GM21526 (cell line): ENCODE measurements around the gene CYP1A1.
"Not testable (repeated sequence)": the region's sequence is repeated elsewhere in the genome, so short reads cannot be mapped to it uniquely, and the experiment has no call there.

Source experiments
- ATAC-seq: cut with Tn5 transposase; IDR thresholded peaks from one replicate; pipeline ENCODE4 v1.9.1; 2021; ENCODE audit warnings: moderate library complexity; ENCODE audit not compliant: unreplicated experiment, low FRiP score

The CYP1A1 gene

DNA sequence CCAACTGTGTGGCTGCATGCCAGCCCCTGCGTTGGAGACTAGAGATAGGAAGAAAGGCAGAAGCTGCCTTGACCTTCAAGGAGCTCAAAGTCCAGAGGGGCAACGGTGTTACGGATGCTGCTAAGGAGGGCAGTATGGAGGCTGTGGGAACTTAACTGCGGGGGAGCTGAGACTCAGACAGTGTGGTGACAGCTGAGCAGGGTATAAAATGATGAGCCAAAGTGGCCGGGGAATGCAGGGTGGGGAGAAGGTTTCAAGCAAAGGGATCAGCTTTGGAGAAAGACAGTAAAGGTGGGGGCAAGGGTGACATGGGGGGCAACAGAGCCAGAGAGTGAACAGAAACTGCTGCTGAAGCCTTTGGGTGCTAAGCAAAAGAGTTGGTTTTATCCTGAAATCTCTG lies 17.1 kb upstream of the CYP1A1 start:
- ATAC-seq = no peak

- ATAC-seq = not testable (repeated sequence)
These were observed 12.9 kb upstream of the CYP1A1 start for GRCh38 chr15:74738239-74738638.

GRCh38 chr15:74735305-74735704 lies 10.0 kb upstream of the CYP1A1 start:
- no peak for ATAC-seq

DNA sequence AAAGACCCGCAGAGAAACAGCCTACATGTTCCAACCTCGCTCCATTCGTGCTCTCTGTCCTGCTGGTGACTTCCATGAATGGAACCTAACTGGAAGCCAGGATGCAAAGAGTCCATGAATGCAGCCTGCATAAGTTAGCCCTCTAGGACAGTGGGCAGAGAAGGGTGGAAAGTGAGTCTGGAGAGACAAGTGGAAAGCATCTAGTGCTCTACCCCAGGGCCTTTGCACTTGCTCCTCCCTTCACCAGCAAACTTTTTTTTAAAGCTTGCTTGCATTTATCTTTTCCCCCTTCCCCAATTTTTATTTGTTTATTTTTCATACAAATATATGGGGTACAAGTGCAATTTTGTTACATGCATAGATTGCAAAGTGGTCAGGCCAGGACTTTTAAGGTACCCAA lies 7.9 kb upstream of the CYP1A1 start:
- no peak for ATAC-seq

DNA sequence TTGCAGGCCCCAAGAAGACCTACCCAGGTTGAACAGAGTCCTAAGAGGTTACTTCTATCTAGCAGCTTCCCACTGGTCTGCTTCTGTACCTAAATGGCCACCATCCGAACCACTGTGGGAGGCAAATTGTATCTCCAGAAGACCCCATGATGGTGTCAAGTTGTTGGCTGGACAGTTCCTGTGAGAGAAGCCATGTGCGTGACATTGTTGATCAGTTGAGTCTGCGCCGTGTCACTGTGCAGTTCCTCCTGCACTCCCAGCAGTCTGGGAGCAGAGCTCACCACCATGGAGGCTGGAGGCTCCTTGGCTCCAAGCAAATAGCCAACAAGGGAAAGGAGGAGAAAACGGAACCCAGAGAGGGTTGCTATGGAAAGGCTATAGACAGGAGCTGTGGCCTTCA lies 7.5 kb upstream of the CYP1A1 start:
- ATAC-seq = no peak

GRCh38 chr15:74730619-74731316 lies 5.4 kb upstream of the CYP1A1 start:
- no peak for ATAC-seq

DNA sequence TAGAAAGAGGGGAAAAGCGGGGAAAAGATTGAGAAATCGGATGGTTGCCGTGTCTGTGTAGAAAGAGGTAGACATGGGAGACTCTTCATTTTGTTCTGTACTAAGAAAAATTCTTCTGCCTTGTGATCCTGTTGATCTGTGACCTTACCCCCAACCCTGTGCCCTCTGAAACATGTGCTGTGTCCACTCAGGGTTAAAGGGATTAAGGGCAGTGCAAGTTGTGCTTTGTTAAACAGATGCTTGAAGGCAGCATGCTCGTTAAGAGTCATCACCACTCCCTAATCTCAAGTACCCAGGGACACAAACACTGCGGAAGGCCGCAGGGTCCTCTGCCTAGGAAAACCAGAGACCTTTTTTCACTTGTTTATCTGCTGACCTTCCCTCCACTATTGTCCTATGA lies 4.0 kb upstream of the CYP1A1 start:
- not testable (repeated sequence) for ATAC-seq

DNA sequence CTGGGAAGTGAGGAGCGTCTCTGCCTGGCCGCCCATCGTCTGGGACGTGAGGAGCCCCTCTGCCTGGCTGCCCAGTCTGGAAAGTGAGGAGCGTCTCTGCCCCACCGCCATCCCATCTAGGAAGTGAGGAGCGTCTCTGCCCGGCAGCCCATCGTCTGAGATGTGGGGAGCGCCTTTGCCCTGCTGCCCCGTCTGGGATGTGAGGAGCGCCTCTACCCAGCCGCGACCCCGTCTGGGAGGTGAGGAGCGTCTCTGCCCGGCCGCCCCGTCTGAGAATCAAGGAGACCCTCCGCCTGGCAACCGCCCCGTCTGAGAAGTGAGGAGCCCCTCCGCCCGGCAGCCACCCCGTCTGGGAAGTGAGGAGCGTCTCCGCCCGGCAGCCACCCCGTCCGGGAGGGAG lies 3.4 kb upstream of the CYP1A1 start:
- not testable (repeated sequence) for ATAC-seq

DNA sequence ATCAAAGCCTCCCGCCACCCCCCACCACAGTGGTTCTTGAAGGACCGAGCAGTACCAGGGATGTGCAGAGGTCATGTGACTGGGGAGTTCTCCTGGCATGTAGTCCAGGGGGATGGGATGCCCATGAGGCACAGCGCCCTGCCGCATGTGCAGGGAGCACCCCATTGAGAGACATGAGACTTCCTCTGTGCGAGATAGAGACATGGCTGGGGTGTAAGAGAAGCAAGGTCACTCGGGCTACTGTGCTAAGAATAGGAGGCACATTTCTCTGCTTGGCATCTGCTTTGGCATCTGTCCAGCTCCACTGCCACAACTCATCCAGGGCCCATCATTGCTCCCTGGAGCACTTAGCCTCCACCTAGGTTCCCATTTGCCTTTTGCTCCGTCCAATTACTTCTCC lies 2.4 kb upstream of the CYP1A1 start:
- no peak for ATAC-seq

GRCh38 chr15:74726774-74727164 lies 1.4 kb upstream of the CYP1A1 start:
- ATAC-seq = no peak

DNA sequence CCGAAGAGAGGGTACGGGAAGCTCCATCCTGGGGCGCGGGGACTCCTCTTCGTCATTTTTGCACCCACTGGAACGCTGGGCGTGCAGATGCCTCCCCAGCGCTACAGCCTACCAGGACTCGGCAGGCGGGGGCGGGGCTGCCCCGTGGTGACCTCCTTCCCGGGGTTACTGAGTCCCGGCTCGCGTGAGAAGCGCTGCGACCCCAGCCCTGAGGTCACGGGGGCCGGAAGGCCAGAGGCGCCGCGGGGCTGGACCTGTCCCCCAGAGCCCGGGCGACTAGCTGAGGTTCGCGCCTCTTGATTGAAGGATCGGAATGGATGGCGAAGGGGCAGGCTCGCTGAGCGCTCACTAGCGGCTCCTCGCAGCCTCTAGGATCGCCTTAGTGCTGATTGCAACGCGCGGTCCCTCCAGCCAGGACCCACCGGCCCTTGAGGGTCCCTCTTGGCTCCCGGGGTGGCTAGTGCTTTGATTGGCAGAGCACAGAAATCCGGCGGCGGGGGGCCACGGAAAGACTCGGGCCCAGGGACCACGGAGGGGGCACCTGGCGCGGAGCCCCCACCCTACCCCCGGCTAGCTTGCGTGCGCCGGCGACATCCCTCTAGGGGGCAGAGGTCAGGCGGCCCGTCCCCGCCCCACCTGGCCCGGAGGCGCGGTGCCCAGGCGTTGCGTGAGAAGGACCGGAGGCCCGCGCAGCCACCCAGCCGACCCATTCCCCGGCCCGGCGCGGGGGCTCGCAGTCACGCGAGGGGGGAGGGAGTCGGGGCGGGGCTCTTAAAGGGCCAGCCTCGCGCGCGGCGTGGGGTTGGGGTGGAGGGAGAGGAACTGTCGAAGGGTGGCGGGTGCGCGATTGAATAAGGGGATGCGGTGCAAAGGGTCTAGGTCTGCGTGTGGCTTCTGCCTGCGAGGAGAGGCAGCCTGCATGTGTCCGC lies 781 bp upstream of the CYP1A1 start:
- ATAC-seq = no peak

GRCh38 chr15:74724570-74725224 lies 631 bp downstream of the CYP1A1 start:
- ATAC-seq = no peak

- no peak for ATAC-seq
These were observed 1.5 kb downstream of the CYP1A1 start for GRCh38 chr15:74723754-74724334.

- ATAC-seq = no peak
These were observed 2.1 kb downstream of the CYP1A1 start for GRCh38 chr15:74723187-74723586.

DNA sequence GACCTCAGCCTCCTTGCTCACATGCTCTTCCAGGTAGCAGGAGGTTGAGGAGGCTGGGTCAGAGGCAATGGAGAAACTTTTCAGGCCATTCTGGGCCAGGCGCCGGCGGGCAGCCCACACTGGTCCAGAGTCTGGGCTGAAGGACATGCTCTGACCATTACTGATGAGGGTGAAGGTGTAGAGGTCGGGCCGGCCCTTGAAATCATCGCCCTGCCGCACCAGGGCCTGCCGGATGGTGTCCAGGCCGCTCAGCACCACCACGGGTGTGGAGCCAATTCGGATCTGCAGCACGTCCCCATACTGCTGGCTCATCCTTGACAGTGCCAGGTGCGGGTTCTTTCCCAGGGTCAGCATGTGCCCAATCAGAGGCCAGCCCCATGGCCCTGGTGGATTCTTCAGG lies 2.7 kb downstream of the CYP1A1 start:
- ATAC-seq = no peak

- no peak for ATAC-seq
These were observed 8.7 kb downstream of the CYP1A1 start for GRCh38 chr15:74716651-74717050.

DNA sequence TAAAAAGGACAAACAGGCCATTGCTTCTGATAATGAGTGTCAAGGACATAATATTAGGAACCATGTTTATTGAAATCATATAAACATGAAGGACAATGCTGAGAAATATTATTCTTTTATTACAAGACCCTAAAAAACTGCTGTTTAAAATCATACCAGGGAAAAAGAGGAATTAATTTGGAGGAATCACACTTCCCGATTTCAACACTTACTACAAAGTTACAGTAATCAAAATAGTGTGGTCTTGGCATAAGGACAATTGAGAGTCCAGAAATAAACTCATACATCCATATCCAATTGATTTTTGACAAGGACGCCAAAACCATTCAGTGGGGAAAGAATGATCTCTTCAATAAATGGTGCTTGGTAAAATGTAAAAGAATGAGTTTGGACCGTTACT lies 13.0 kb downstream of the CYP1A1 start:
- no peak for ATAC-seq

GRCh38 chr15:74710319-74711094 lies 14.8 kb downstream of the CYP1A1 start:
- no peak for ATAC-seq

- no peak for ATAC-seq
These were observed 15.4 kb downstream of the CYP1A1 start for GRCh38 chr15:74709892-74710291.

- no peak for ATAC-seq
These were observed 16.3 kb downstream of the CYP1A1 start for GRCh38 chr15:74709011-74709410.
